ENCODE measurements around the gene SASH3. TPM values are rescaled to one million over a fixed set of nuclear protein-coding genes. Genes with fewer than 3 reads are reported as not detected.

SASH3 gene
- polyA plus RNA-seq, 1 donor (not counting 4 experiments of a cell fraction or from before 2014, with no cell fraction given), result 0.09 TPM

GRCh38 chrX:129825746-129826505, 46.2 kb downstream of the SASH3 start:
- DNase-seq (ENCODE audit: low read depth, low spot score), result no peak
- dilution Hi-C loops (cut with MboI; ENCODE audit: extremely low pct_ligation_motif_present, low sequenced_read_pairs), result no loop called here

GRCh38 chrX:129830494-129830893, 50.7 kb downstream of the SASH3 start:
- no peak overlapping the region for H3K27ac ChIP-seq (ENCODE audit: control insufficient read depth, insufficient read depth, low read length)
- H3K9me3 ChIP-seq (ENCODE audit: control insufficient read depth, low read depth, low read length), result no peaks in the 10 kb centered on the region
- H4K20me1 ChIP-seq (ENCODE audit: control insufficient read depth, extremely low read depth, insufficient read depth, low read length), result no peaks in the 10 kb centered on the region
- H2AFZ ChIP-seq (ENCODE audit: control insufficient read depth, low read length), result no peak overlapping the region
- H3K4me2 ChIP-seq (ENCODE audit: control insufficient read depth, extremely low read depth, insufficient read depth, low read depth, low read length), result no peak overlapping the region
- no peaks in the 10 kb centered on the region for H3K27me3 ChIP-seq (ENCODE audit: control insufficient read depth, extremely low read depth, insufficient read depth, low read length)
- dilution Hi-C loops (cut with MboI; ENCODE audit: extremely low pct_ligation_motif_present, low sequenced_read_pairs), result no loop called here
- no peaks in the 10 kb centered on the region for H3K9me1 ChIP-seq (ENCODE audit: control insufficient read depth, extremely low read depth, insufficient read depth, low read length)
- H3K4me1 ChIP-seq (ENCODE audit: control insufficient read depth, extremely low read depth, insufficient read depth, low read length), result no peaks in the 10 kb centered on the region
- H3K4me3 ChIP-seq (ENCODE audit: control insufficient read depth in 2 of 3, extremely low read depth in 1 of 3, insufficient read depth in 2 of 3, low read depth in 1 of 3, low read length in 3 of 3), result no peak overlapping the region
- no peaks in the 10 kb centered on the region for H3K36me3 ChIP-seq (ENCODE audit: control insufficient read depth in 2 of 2, extremely low read depth in 1 of 2, insufficient read depth in 2 of 2, low read length in 2 of 2)
- no peak for DNase-seq (ENCODE audit: low read depth, low spot score)
- FAIRE-seq, result no peak
- TF ChIP-seq EZH2 (IDR thresholded peaks at IDR 0.05; ENCODE audit: low read length) (no peak), CTCF (optimal IDR thresholded peaks at IDR 0.05 in 1 of 3, IDR thresholded peaks at IDR 0.05 in 1 of 3, conservative IDR thresholded peaks at IDR 0.05 in 1 of 3; ENCODE audit: extremely low read depth in 1 of 3, insufficient read depth in 2 of 3, low read length in 3 of 3) (no peak)
- H3K9ac ChIP-seq (ENCODE audit: control insufficient read depth, extremely low read depth, insufficient read depth, low read length), result no peak overlapping the region
- H3K79me2 ChIP-seq (ENCODE audit: control insufficient read depth, insufficient read depth, low read length), result peaks cover 5% of the 10 kb centered on the region

More at GRCh38 chrX:129825746-129826505, 46.2 kb downstream of the SASH3 start:
- TF ChIP-seq EZH2 (IDR thresholded peaks at IDR 0.05; ENCODE audit: low read length), result no peak
- TF ChIP-seq CTCF (optimal IDR thresholded peaks at IDR 0.05 in 1 of 3, IDR thresholded peaks at IDR 0.05 in 1 of 3, conservative IDR thresholded peaks at IDR 0.05 in 1 of 3; ENCODE audit: extremely low read depth in 1 of 3, insufficient read depth in 2 of 3, low read length in 3 of 3), result no peak
- Histone ChIP-seq H4K20me1 (ENCODE audit: control insufficient read depth, extremely low read depth, insufficient read depth, low read length) (no peaks in the 10 kb centered on the region), H3K4me2 (ENCODE audit: control insufficient read depth, extremely low read depth, insufficient read depth, low read depth, low read length) (no peak overlapping the region), H3K27ac (ENCODE audit: control insufficient read depth, insufficient read depth, low read length) (no peak overlapping the region), H3K36me3 (ENCODE audit: control insufficient read depth in 2 of 2, extremely low read depth in 1 of 2, insufficient read depth in 2 of 2, low read length in 2 of 2) (no peaks in the 10 kb centered on the region), H3K79me2 (ENCODE audit: control insufficient read depth, insufficient read depth, low read length) (no peaks in the 10 kb centered on the region), H3K4me1 (ENCODE audit: control insufficient read depth, extremely low read depth, insufficient read depth, low read length) (no peaks in the 10 kb centered on the region), H3K9me1 (ENCODE audit: control insufficient read depth, extremely low read depth, insufficient read depth, low read length) (no peaks in the 10 kb centered on the region), H3K9ac (ENCODE audit: control insufficient read depth, extremely low read depth, insufficient read depth, low read length) (no peak overlapping the region), H2AFZ (ENCODE audit: control insufficient read depth, low read length) (no peak overlapping the region), H3K27me3 (ENCODE audit: control insufficient read depth, extremely low read depth, insufficient read depth, low read length) (no peaks in the 10 kb centered on the region), H3K9me3 (ENCODE audit: control insufficient read depth, low read depth, low read length) (no peaks in the 10 kb centered on the region), H3K4me3 (ENCODE audit: control insufficient read depth in 2 of 3, extremely low read depth in 1 of 3, insufficient read depth in 2 of 3, low read depth in 1 of 3, low read length in 3 of 3) (no peak overlapping the region)
- no peak for FAIRE-seq
